NCI-H526 (cell line): ENCODE measurements around the gene MPDU1.
"Not testable (repeated sequence)": the region's sequence is repeated elsewhere in the genome, so short reads cannot be mapped to it uniquely, and the experiment has no call there.

Source experiments
- DNase-seq, 2 experiments: peaks; one replicate each; lab custom pipeline; 2025; lab: John Stamatoyannopoulos, UW

The MPDU1 gene

DNA sequence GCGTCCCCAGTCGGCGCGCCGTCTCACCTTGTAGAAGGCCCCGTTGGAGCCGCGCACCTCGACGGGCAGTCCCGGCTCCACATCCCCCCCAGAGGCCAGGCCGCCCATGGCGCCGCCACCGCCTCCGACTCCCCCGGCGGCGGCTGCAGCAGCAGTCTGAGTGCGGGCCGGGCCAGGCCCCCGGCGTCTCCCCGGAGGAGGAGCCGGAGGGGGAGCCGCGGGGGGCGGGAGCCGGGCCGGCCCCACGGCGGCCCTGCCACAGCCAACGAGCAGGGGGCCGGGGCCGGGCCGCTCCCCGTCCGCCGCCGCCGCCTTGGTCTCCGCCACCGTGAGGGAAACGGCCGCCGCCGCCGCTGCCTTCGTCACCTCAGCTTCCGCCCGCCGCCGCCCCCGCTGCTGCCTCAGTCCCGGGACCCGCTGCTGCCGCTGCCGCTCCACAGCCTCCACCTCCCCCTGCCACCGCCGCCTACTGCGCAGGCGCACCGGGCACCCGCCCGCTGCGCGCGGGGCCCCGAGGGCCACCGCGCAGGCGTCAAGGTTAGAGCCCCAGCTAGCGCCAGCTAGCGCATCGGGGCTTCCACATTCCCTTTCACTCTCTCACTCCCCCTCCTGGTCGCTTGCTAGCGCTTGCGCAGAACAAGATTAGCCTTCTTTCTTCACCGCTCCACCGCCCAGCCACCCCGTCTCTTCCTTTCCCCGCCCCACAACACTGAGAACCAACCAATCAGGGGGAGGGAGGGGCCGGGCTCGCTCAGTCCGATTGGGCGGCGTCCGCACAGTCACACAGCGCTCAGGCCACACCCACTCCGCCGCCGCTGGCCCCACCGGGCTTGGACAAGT is 31.0 kb downstream of the MPDU1 start, which contains the start of gene FXR2:
Gene FXR2 (minus strand): TSS at position 473 of the 840 bp plus-strand sequence. CDS start 365 bp downstream, at position 108.
- peak; percentile 98 for DNase-seq

DNA sequence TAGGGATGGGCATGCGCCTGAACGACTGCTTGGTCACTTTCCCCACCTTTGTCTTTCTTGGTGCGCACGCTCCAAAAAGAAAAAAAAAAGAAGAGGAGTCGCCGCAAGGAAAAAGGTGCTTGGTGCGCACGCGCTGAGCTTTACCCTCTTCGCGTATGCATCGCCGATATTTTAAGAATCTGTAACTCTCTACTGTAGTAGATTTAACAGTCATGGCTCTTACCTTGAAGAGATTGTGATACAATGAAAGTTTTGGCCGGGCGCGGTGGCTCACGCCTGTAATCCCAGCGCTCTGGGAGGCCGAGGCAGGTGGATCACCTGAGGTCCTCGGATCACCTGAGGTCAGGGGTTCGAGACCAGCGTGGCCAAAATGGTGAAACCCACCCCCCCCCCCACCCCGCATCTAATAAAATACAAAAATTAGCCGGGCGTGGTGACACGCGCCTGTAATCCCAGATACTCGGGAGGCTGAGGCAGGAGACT is 31.7 kb downstream of the MPDU1 start:
- DNase-seq = no peak

GRCh38 chr17:7618608-7619007 is 35.0 kb downstream of the MPDU1 start:
- no peak for DNase-seq

- DNase-seq = no peak
Observed at GRCh38 chr17:7620835-7621234, 37.2 kb downstream of the MPDU1 start.

DNA sequence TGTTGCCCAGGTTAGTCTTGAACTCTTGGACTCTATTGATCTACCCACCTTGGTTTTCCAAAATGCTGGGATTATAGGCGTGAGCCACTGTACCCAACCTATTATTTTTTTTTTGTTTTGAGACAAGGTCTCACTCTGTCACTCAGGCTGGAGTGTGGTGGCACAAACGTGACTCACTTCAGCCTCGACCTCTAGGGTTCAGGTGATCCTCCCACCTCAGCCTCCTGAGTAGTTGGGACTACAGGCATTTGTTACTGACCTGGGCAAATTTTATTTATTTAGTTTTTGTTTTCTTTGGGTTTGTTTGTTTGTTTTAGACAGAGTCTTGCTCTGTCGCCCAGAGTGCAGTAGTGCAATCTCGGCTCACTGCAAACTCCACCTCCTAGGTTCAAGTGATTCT is 40.0 kb downstream of the MPDU1 start:
- no peak for DNase-seq

- not testable (repeated sequence) for DNase-seq
Observed at GRCh38 chr17:7625749-7626148, 42.1 kb downstream of the MPDU1 start.

- DNase-seq = no peak
Observed at GRCh38 chr17:7626307-7626706, 42.7 kb downstream of the MPDU1 start.

DNA sequence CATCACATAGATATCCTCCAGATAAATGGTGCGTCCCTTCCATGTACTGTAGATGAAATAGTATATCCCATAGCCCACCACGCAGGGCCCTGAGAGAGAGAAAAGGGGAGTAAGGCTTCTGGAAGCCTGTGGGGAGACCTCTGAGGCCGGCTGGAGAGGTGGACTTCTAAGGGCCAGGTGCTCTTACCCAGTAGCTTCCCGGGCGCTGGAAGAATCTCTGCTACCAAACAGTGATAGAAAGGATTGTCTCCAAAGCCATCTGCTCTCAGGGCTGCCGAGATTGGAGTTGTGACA is 43.3 kb downstream of the MPDU1 start:
- no peak for DNase-seq

DNA sequence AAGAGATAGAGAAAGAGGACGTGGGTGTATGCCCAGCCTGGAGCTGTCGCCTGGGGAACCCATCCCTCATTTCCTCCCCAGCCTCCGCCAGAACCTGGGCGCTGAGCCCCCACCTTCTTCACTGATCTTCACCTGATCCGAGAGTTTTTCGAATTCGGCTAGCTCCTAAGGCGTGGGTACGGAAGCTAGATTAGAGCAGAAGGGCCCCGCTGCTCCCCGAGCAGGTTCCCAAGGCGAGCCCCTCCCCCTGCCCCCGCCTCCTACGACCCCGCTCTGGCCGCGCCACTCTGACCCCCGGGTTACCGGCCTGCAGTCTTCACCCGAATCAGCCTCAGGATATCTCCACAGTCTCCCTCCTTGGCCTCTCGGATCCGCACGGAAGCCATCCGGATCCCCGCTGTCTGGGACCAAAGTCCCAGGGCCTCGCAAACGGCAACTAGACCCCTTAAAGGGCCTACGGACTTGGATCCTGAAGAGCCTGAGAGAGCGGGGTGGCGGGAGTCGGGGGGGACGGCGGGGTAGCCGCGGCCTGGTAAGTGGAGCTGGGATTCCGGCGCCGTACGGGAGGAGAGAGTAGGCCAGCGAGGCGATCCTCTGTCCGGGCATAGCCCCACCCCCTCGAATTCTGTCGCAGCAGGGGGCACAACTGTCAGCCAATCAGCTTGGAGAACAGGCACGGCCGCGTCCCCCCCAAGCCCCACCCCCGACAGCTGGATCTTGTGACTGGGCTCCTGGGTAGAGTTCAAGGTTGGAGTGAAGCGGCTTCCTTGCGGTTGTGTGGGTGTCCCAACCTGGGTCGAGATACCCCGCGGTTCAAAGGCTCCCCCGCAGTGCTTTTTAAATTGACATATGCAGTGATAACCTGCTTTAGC is 43.8 kb downstream of the MPDU1 start, which contains the start of gene SAT2:
Gene SAT2 (minus strand): TSS at position 572 of the 872 bp plus-strand sequence. CDS start 186 bp downstream, at position 386.
- peak; percentile 43 to 84 for DNase-seq

DNA sequence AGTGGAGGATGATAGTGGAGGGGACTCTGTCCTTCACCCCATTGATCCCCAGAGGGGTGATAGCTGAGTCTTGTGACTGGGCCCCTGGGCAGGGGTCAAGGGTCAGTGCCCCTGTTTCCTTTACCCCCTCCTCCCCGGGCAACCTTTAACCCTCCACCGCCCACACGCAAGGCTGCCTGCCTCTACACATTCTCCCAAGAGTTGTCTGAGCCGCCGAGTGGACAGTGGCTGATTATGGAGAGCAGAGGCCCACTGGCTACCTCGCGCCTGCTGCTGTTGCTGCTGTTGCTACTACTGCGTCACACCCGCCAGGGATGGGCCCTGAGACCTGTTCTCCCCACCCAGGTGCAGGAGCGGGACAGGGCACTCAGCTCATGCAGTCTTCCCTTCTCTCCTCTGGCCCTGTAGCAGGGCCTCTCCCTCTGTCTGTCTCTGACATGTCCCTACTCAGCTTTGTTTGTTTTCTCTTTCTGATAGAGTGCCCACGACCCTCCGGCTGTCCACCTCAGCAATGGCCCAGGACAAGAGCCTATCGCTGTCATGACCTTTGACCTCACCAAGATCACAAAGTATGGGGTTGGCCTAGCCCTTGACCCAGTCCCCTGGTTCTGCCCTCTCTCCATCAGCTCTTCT is 46.4 kb downstream of the MPDU1 start, which contains the start of gene SHBG:
Gene SHBG (plus strand): TSS at position 197 of the 633 bp plus-strand sequence. CDS start 38 bp downstream, at position 235.
- DNase-seq = no peak

DNA sequence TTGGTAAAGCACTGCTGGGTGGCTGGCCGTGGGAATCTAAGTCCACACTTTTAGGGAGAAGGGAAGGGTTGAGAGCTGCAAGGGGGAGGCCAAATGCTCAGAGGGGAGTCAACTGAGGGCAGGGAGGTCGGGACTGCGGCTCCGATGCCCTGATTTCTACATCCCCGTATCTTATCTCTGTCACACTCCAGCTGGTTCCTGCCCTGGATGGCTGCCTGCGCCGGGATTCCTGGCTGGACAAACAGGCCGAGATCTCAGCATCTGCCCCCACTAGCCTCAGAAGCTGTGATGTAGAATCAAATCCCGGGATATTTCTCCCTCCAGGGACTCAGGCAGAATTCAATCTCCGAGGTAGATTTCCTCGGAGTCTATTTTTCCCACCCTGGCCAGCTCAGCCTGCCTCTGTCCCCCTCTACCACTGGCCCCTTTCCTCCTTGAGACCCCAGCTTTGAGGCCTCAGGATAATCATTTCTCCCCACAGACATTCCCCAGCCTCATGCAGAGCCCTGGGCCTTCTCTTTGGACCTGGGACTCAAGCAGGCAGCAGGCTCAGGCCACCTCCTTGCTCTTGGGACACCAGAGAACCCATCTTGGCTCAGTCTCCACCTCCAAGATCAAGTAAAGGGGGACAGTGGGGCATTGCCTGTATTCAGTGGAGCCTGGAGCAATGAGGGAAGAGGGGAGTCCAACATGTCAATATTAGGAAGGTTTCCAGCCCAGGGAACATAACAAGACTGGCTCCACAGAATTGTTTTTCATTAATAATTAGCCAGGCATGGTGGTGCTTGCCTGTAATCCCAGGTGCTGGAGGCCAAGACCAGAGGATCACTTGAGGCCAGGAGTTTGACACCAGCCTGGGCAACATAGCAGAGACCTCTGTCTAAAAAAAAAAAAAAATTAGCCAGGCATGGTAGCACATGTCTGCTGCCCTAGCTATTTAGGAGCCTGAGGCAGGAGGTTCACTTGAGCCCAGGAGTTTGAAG is 48.0 kb downstream of the MPDU1 start:
- DNase-seq = no peak

DNA sequence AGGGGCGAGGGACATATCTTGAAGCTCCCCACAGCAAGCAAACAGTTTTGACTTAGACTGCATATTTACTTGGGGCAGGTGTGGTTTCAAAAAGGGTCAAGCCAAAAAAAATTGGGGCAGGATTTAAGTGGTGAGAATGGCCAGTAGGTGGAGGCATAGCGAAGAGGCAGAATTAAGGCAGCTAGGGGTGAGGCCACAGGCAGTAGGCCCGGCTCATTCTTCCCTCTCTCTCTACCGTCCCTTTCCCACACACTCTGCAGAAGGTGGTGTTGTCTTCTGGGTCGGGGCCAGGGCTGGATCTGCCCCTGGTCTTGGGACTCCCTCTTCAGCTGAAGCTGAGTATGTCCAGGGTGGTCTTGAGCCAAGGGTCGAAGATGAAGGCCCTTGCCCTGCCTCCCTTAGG is 48.8 kb downstream of the MPDU1 start:
- DNase-seq = peak in 1 of 2 experiments; percentile 20

DNA sequence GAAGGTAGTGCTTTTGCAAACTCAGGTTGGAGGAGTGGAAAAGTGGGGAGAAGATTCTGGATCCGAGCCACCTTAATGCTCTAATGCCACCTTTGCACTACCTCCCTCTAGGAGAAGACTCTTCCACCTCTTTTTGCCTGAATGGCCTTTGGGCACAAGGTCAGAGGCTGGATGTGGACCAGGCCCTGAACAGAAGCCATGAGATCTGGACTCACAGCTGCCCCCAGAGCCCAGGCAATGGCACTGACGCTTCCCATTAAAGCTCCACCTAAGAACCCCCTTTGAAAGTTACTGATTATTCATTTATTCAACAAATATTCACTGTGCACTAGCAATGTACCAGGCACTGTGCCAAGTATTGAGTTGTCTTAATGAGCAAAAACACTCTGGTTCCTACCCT is 49.4 kb downstream of the MPDU1 start:
- no peak for DNase-seq

- DNase-seq = peak in 1 of 2 experiments; percentile 48
Observed at GRCh38 chr17:7634384-7634783, 50.7 kb downstream of the MPDU1 start.

- DNase-seq = no peak
Observed at GRCh38 chr17:7636163-7636562, 52.5 kb downstream of the MPDU1 start.
